Liver (tissue), 9 donors: ENCODE measurements around the gene GLMP. TPM values are rescaled to one million over a fixed set of nuclear protein-coding genes. Genes with fewer than 3 reads are reported as not detected.

ENCODE experiments used
- DNase-seq: peaks from one replicate; pipeline ENCODE4 v3.0.0-alpha.2; 2017; ENCODE audit warnings: low spot score
- H3K27ac ChIP-seq, 2 donors: one replicate each; pipeline ENCODE4 v1.7.0; 2013; ENCODE audit warnings: inconsistent platforms in 2 of 2, low read length in 2 of 2, control low read depth in 1 of 2, low read depth in 1 of 2, mild to moderate bottlenecking in 1 of 2
- H3K27me3 ChIP-seq, 4 donors: one replicate each; pipeline versions ENCODE4 v1.6.1 to v1.7.0; 2013; ENCODE audit warnings: low read length in 3 of 4, inconsistent platforms in 1 of 4, mild to moderate bottlenecking in 1 of 4, moderate library complexity in 1 of 4; ENCODE audit not compliant: control insufficient read depth in 4 of 4, insufficient read depth in 4 of 4
- H3K36me3 ChIP-seq, 4 donors: one replicate each; pipeline versions ENCODE4 v1.6.1 to v1.7.0; 2013; ENCODE audit warnings: low read length in 3 of 4, mild to moderate bottlenecking in 3 of 4, low read depth in 1 of 4, moderate library complexity in 1 of 4; ENCODE audit not compliant: control insufficient read depth in 4 of 4, insufficient read depth in 3 of 4
- H3K4me1 ChIP-seq, 4 donors: one replicate each; pipeline versions ENCODE4 v1.6.1 to v1.7.0; 2013; ENCODE audit warnings: low read length in 3 of 4, mild to moderate bottlenecking in 3 of 4, moderate library complexity in 1 of 4; ENCODE audit not compliant: control insufficient read depth in 4 of 4, insufficient read depth in 4 of 4
- H3K4me3 ChIP-seq, 3 donors: one replicate each; pipeline versions ENCODE4 v1.6.1 to v1.7.0; 2013; ENCODE audit warnings: low read length in 3 of 3, control low read depth in 1 of 3, low read depth in 1 of 3, mild to moderate bottlenecking in 1 of 3
- H3K9ac ChIP-seq, 2 donors: one replicate each; pipeline ENCODE4 v1.7.0; 2013; ENCODE audit warnings: low read length in 2 of 2, mild to moderate bottlenecking in 2 of 2, moderate library complexity in 2 of 2, control low read depth in 1 of 2, low read depth in 1 of 2
- H3K9me3 ChIP-seq, 4 donors: one replicate each; pipeline versions ENCODE4 v1.6.1 to v1.7.0; 2013; ENCODE audit warnings: low read length in 3 of 4; ENCODE audit not compliant: control insufficient read depth in 4 of 4
- EGR1 ChIP-seq, 2 donors: IDR thresholded peaks; 2 replicates each; pipeline ENCODE4 v1.6.1; 2016 to 2018; ENCODE audit warnings: antibody characterized with exemption in 2 of 2, low read depth in 2 of 2
- FOXA1 ChIP-seq: IDR thresholded peaks from 2 replicates; pipeline ENCODE4 v1.6.1; 2016; ENCODE audit warnings: antibody characterized with exemption
- FOXA2 ChIP-seq: IDR thresholded peaks from 2 replicates; pipeline ENCODE4 v1.6.1; 2016; ENCODE audit warnings: antibody characterized with exemption
- GABPA ChIP-seq, 2 donors: IDR thresholded peaks in 1 of 2; conservative IDR thresholded peaks in 1 of 2; 2 replicates each; pipeline ENCODE4 v1.6.1; 2016; ENCODE audit warnings: antibody characterized with exemption in 2 of 2, mild to moderate bottlenecking in 1 of 2, moderate library complexity in 1 of 2
- HNF4A ChIP-seq, 2 donors: conservative IDR thresholded peaks; 2 replicates each; pipeline ENCODE4 v1.6.1; 2016; ENCODE audit warnings: antibody characterized with exemption in 2 of 2, mild to moderate bottlenecking in 2 of 2
- HNF4G ChIP-seq: IDR thresholded peaks from 2 replicates; pipeline ENCODE4 v1.6.1; 2016; ENCODE audit warnings: antibody characterized with exemption
- JUND ChIP-seq, 2 donors: IDR thresholded peaks; 2 replicates each; pipeline ENCODE4 v1.6.1; 2016; ENCODE audit warnings: antibody characterized with exemption in 2 of 2
- NR2F2 ChIP-seq: IDR thresholded peaks from 2 replicates; pipeline ENCODE4 v1.6.1; 2016; ENCODE audit warnings: antibody characterized with exemption
- RAD21 ChIP-seq, 2 donors: IDR thresholded peaks; 2 replicates each; pipeline ENCODE4 v1.6.1; 2016; ENCODE audit warnings: antibody characterized with exemption in 2 of 2, mild to moderate bottlenecking in 2 of 2
- RXRA ChIP-seq, 2 donors: IDR thresholded peaks; 2 replicates each; pipeline ENCODE4 v1.6.1; 2017 to 2018; ENCODE audit warnings: antibody characterized with exemption in 2 of 2, mild to moderate bottlenecking in 1 of 2
- SP1 ChIP-seq: IDR thresholded peaks from 2 replicates; pipeline ENCODE4 v1.6.1; 2018; ENCODE audit warnings: antibody characterized with exemption, mild to moderate bottlenecking
- TAF1 ChIP-seq: conservative IDR thresholded peaks from 2 replicates; pipeline ENCODE4 v1.6.1; 2016; ENCODE audit warnings: antibody characterized with exemption, mild to moderate bottlenecking
- YY1 ChIP-seq: IDR thresholded peaks from 2 replicates; pipeline ENCODE4 v1.6.1; 2016; ENCODE audit warnings: antibody characterized with exemption, mild to moderate bottlenecking
- WGBS: extraction: QIAGEN DNeasy Blood & Tissue Kit; methylation state at CpG from one replicate; pipeline ENCODE4 v1.1.7; 2013; 5-methylcytosine and 5-hydroxymethylcytosine counted together
- polyA plus RNA-seq, 2 donors: library from polyadenylated mRNA; stranded (reverse) in 1 of 2; unstranded in 1 of 2; fragments of 200-250 nt in 1 of 2; fragments of >200 nt in 1 of 2; fragmentation: Nextera tagmentation in 1 of 2; extraction: Ambion mirVana in 1 of 2; gene quantifications; one replicate each; pipeline versions ENCODE4 v1.2.1 to v1.2.3, GENCODE V29; 2013 to 2015
- total RNA-seq, 2 donors: library from RNA; depleted of rRNA; stranded (reverse); fragments of >200 nt; gene quantifications; one replicate each; pipeline ENCODE4 v1.2.3, GENCODE V29; 2014
- TF ChIP-seq, protein P1 (sequence below): IDR thresholded peaks from 2 replicates; pipeline ENCODE4 v1.6.1; 2016; ENCODE audit warnings: antibody characterized with exemption, mild to moderate bottlenecking
- TF ChIP-seq, protein P2 (sequence below): fragments of 150-350 bp; IDR thresholded peaks from 2 replicates; pipeline ENCODE4 v1.5.1; 2017; ENCODE audit warnings: improper control_type of control experiment, low read depth, low read length; ENCODE audit not compliant: missing input control
- TF ChIP-seq, protein P3 (sequence below): IDR thresholded peaks from 2 replicates; pipeline ENCODE4 v1.6.1; 2016; ENCODE audit warnings: antibody characterized with exemption
- TF ChIP-seq, protein P4 (sequence below): IDR thresholded peaks from 2 replicates; pipeline ENCODE4 v1.6.1; 2016; ENCODE audit warnings: antibody characterized with exemption
- TF ChIP-seq, protein P5 (sequence below): IDR thresholded peaks from 2 replicates; pipeline ENCODE4 v1.6.1; 2016; ENCODE audit warnings: antibody characterized with exemption
- donor health status: healthy.
- donor health status: healthy.
- donor health status: healthy.
- donor health status: healthy.
- donor health status: healthy.

Gene GLMP
- total and polyA plus RNA-seq, 4 donors, result 26.5 to 51.4 (median 39.0) TPM

DNA sequence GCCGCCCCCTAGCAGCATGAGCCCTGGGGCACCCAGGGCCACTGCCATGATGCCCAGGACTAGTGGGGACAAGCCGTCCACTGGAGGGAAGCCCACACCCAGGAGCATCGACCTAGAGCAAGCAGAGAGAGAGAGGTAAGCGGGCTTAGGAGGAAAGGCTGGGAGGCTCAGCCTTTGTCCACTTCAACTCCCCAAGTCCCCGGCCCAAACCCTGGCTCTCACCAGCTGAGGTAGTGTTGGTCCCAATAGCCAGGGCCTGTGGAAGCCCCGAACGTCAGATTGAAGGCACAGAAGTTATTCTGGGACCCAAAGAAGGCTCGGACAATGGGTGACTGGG is 2.4 kb downstream of the GLMP start:
- H3K4me1 ChIP-seq, result peaks cover 18 to 54% (median 49%) of the 10 kb centered on the region in 4 donors
- H3K36me3 ChIP-seq, result peaks cover 0 to 6% (median 2%) of the 10 kb centered on the region in 4 donors
- H3K27ac ChIP-seq, result no peak overlapping the region
- WGBS, result 82% methylated on average over 8 of the region's 8 CpGs
- TF ChIP-seq GABPA (IDR thresholded peaks at IDR 0.05 in 1 of 2, conservative IDR thresholded peaks at IDR 0.05 in 1 of 2), result no peak
- TF ChIP-seq, protein P1, sequence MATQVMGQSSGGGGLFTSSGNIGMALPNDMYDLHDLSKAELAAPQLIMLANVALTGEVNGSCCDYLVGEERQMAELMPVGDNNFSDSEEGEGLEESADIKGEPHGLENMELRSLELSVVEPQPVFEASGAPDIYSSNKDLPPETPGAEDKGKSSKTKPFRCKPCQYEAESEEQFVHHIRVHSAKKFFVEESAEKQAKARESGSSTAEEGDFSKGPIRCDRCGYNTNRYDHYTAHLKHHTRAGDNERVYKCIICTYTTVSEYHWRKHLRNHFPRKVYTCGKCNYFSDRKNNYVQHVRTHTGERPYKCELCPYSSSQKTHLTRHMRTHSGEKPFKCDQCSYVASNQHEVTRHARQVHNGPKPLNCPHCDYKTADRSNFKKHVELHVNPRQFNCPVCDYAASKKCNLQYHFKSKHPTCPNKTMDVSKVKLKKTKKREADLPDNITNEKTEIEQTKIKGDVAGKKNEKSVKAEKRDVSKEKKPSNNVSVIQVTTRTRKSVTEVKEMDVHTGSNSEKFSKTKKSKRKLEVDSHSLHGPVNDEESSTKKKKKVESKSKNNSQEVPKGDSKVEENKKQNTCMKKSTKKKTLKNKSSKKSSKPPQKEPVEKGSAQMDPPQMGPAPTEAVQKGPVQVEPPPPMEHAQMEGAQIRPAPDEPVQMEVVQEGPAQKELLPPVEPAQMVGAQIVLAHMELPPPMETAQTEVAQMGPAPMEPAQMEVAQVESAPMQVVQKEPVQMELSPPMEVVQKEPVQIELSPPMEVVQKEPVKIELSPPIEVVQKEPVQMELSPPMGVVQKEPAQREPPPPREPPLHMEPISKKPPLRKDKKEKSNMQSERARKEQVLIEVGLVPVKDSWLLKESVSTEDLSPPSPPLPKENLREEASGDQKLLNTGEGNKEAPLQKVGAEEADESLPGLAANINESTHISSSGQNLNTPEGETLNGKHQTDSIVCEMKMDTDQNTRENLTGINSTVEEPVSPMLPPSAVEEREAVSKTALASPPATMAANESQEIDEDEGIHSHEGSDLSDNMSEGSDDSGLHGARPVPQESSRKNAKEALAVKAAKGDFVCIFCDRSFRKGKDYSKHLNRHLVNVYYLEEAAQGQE, result no peak
- no peak for TF ChIP-seq FOXA2
- TF ChIP-seq, protein P2, sequence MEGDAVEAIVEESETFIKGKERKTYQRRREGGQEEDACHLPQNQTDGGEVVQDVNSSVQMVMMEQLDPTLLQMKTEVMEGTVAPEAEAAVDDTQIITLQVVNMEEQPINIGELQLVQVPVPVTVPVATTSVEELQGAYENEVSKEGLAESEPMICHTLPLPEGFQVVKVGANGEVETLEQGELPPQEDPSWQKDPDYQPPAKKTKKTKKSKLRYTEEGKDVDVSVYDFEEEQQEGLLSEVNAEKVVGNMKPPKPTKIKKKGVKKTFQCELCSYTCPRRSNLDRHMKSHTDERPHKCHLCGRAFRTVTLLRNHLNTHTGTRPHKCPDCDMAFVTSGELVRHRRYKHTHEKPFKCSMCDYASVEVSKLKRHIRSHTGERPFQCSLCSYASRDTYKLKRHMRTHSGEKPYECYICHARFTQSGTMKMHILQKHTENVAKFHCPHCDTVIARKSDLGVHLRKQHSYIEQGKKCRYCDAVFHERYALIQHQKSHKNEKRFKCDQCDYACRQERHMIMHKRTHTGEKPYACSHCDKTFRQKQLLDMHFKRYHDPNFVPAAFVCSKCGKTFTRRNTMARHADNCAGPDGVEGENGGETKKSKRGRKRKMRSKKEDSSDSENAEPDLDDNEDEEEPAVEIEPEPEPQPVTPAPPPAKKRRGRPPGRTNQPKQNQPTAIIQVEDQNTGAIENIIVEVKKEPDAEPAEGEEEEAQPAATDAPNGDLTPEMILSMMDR, result no peak
- TF ChIP-seq EGR1 (IDR thresholded peaks at IDR 0.05; ENCODE audit: low read depth in 2 of 2), result no peak
- TF ChIP-seq RAD21 (IDR thresholded peaks at IDR 0.05), result no peak
- TF ChIP-seq FOXA1, result no peak
- TF ChIP-seq JUND (IDR thresholded peaks at IDR 0.05), result no peak
- no peak for TF ChIP-seq TAF1
- no peak for TF ChIP-seq YY1
- no peak for TF ChIP-seq NR2F2
- TF ChIP-seq HNF4A (conservative IDR thresholded peaks at IDR 0.05), result no peak
- TF ChIP-seq, protein P3, sequence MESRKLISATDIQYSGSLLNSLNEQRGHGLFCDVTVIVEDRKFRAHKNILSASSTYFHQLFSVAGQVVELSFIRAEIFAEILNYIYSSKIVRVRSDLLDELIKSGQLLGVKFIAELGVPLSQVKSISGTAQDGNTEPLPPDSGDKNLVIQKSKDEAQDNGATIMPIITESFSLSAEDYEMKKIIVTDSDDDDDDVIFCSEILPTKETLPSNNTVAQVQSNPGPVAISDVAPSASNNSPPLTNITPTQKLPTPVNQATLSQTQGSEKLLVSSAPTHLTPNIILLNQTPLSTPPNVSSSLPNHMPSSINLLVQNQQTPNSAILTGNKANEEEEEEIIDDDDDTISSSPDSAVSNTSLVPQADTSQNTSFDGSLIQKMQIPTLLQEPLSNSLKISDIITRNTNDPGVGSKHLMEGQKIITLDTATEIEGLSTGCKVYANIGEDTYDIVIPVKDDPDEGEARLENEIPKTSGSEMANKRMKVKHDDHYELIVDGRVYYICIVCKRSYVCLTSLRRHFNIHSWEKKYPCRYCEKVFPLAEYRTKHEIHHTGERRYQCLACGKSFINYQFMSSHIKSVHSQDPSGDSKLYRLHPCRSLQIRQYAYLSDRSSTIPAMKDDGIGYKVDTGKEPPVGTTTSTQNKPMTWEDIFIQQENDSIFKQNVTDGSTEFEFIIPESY, result no peak
- TF ChIP-seq, protein P4, sequence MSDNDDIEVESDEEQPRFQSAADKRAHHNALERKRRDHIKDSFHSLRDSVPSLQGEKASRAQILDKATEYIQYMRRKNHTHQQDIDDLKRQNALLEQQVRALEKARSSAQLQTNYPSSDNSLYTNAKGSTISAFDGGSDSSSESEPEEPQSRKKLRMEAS, result no peak
- TF ChIP-seq, protein P5, sequence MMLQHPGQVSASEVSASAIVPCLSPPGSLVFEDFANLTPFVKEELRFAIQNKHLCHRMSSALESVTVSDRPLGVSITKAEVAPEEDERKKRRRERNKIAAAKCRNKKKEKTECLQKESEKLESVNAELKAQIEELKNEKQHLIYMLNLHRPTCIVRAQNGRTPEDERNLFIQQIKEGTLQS, result no peak
- TF ChIP-seq RXRA (IDR thresholded peaks at IDR 0.05), result no peak
- TF ChIP-seq HNF4G, result no peak
- no peak for TF ChIP-seq SP1
- no peak for DNase-seq
- H3K9ac ChIP-seq, result no peak overlapping the region
- H3K4me3 ChIP-seq, result no peak overlapping the region
- H3K27me3 ChIP-seq, result no peaks in the 10 kb centered on the region
- H3K9me3 ChIP-seq, result no peaks in the 10 kb centered on the region
